K562 (cell line): Measurements from ENCODE around the gene CSNK1D. TPM values are rescaled to one million over a fixed set of nuclear protein-coding genes. Genes with fewer than 3 reads are reported as not detected.

Source experiments
- CXXC5 ChIP-seq: fragments of 250-450 bp; sonication (Bioruptor Pico); IDR thresholded peaks from 2 replicates; pipeline ENCODE4 v1.8.0; 2022; ENCODE audit warnings: inconsistent platforms, mild to moderate bottlenecking, moderate library complexity
- EWSR1 ChIP-seq: fragments of 450-650 bp; IDR thresholded peaks from 2 replicates; pipeline ENCODE4 v1.6.1; 2018; ENCODE audit warnings: borderline replicate concordance, mild to moderate bottlenecking, low read depth, moderate library complexity; ENCODE audit not compliant: partially characterized antibody
- ILK ChIP-seq: fragments of 450-650 bp; IDR thresholded peaks from 2 replicates; pipeline ENCODE4 v1.6.1; 2016; ENCODE audit warnings: missing genetic modification characterization, low read depth, mild to moderate bottlenecking, missing compliant biosample characterization, moderate library complexity, borderline replicate concordance
- MYC ChIP-seq, 2 experiments: fragments of 250-450 bp in 1 of 2; sonication (Bioruptor Pico) in 1 of 2; IDR thresholded peaks; 2 replicates each; pipeline versions ENCODE4 v1.5.1 to v1.6.1; 2012 to 2021; ENCODE audit warnings: low read depth in 2 of 2, borderline replicate concordance in 1 of 2, improper control_type of control experiment in 1 of 2, low read length in 1 of 2, mild to moderate bottlenecking in 1 of 2, moderate library complexity in 1 of 2
- RBM15 ChIP-seq: fragments of 200-400 bp; formaldehyde crosslinking; IDR thresholded peaks from 2 replicates; pipeline ENCODE4 v1.6.1; 2018; ENCODE audit warnings: mild to moderate bottlenecking, low read length, moderate library complexity; ENCODE audit not compliant: insufficient read depth
- ZNF586 ChIP-seq: fragments of 450-650 bp; formaldehyde crosslinking; conservative IDR thresholded peaks from 2 replicates; pipeline ENCODE4 v1.4.0; 2020; ENCODE audit warnings: mild to moderate bottlenecking, moderate library complexity
- polyA plus RNA-seq, 8 experiments: library from polyadenylated mRNA; depleted of rRNA in 4 of 8; stranded (reverse) in 5 of 8; unstranded in 3 of 8; fragments of >200 nt; fragmentation: Nextera tagmentation in 2 of 8; fragmentation: Illumina TruSeq in 1 of 8; extraction: Ambion mirVana in 2 of 8; extraction: Trizol in 1 of 8; gene quantifications; 2 replicates each; pipeline versions ENCODE4 v1.2.1 to v1.2.3, GENCODE V29; 2011 to 2014; ENCODE audit warnings: inconsistent platforms in 1 of 8, missing spikeins in 1 of 8
- total RNA-seq, 7 experiments: library from RNA; depleted of rRNA in 6 of 7; stranded (reverse); fragments of >200 nt in 6 of 7; fragmentation: Illumina TruSeq in 2 of 7; extraction: Trizol in 2 of 7; gene quantifications; 2 replicates each; pipeline versions ENCODE4 v1.2.1 to v1.2.3, GENCODE V29; 2011 to 2021; ENCODE audit warnings: low replicate concordance in 1 of 7
- TF ChIP-seq, protein P1 (sequence below): conservative IDR thresholded peaks from 2 replicates; pipeline ENCODE4 v1.6.1; 2011; ENCODE audit warnings: low read depth, mild to moderate bottlenecking, low read length; ENCODE audit not compliant: control insufficient read depth
- TF ChIP-seq, protein P2 (sequence below): fragments of 200-800 bp; sonication (Bioruptor generic); IDR thresholded peaks from 2 replicates; pipeline ENCODE4 v1.6.1; 2017; ENCODE audit warnings: missing genetic modification characterization, missing compliant biosample characterization
- TF ChIP-seq, protein P3 (sequence below): fragments of 200-600 bp; sonication (generic); IDR thresholded peaks from one replicate; pipeline ENCODE4 v1.6.1; 2012; ENCODE audit warnings: mild to moderate bottlenecking, low read depth, low read length, inconsistent platforms

CSNK1D gene
- total and polyA plus RNA-seq, 9 of the 15 experiments (the other 6 are each of a cell fraction or from before 2014, with no cell fraction given): 6.5 to 133 (median 41.3) TPM

DNA sequence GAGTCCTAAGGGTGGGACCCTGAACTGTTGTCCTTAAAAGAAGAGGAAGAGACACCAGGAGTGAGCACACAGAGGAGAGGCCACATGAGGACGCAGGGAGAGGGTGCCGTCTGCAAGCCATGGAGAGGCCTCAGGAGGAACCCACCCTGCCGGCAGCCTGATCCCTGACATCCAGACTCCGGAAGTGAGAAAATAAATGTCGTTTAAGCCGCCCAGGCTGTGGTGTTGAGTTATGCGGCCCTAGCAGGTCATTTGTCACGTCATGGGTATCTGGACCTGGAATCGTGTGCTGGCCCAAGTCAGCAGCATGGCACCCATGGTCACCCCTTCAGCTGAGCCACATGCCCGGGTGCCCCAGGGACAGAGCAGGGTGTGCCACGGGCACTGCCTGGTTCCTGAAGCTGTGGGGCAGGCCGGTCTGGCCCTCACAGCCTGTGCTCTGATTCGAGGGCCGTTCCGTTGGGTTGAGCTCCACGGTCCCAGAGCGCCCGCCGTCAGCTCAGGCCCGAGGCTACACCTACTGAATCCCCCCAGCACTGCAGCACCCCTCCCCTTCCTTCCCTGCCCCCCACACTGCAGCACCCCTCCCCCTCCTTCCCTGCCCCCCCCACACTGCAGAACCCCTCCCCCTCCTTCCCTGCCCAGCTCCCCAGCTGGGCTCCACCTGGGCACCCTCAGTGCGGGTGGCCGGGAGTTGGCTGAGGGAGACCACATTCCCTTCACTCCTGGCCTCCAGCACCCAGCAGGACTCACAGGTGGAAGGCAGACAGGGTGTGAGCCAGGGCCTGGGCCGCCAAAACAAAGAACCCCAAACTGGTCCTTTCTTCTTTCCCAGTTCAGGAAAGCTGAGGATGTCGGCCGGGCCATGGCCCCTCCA is 58.2 kb downstream of the CSNK1D start (continued):
- TF ChIP-seq EWSR1 (no peak), MYC (IDR thresholded peaks at IDR 0.05; ENCODE audit: low read depth, low read length) (peak; percentile 42; the same call in 1 of the 2 replicates), MYC (CRISPR knock-in tag; IDR thresholded peaks at IDR 0.05; ENCODE audit: borderline replicate concordance, low read depth) (no peak), RBM15 (no peak), ILK (no peak), CXXC5 (CRISPR knock-in tag) (no peak; the same call in 1 of the 2 replicates), ZNF586 (CRISPR knock-in tag) (no peak)
- TF ChIP-seq, protein P1, sequence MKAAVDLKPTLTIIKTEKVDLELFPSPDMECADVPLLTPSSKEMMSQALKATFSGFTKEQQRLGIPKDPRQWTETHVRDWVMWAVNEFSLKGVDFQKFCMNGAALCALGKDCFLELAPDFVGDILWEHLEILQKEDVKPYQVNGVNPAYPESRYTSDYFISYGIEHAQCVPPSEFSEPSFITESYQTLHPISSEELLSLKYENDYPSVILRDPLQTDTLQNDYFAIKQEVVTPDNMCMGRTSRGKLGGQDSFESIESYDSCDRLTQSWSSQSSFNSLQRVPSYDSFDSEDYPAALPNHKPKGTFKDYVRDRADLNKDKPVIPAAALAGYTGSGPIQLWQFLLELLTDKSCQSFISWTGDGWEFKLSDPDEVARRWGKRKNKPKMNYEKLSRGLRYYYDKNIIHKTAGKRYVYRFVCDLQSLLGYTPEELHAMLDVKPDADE: no peak; the same call in 1 of the 2 replicates
- TF ChIP-seq, protein P2, sequence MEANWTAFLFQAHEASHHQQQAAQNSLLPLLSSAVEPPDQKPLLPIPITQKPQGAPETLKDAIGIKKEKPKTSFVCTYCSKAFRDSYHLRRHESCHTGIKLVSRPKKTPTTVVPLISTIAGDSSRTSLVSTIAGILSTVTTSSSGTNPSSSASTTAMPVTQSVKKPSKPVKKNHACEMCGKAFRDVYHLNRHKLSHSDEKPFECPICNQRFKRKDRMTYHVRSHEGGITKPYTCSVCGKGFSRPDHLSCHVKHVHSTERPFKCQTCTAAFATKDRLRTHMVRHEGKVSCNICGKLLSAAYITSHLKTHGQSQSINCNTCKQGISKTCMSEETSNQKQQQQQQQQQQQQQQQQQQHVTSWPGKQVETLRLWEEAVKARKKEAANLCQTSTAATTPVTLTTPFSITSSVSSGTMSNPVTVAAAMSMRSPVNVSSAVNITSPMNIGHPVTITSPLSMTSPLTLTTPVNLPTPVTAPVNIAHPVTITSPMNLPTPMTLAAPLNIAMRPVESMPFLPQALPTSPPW (CRISPR knock-in tag): peak; percentile 63
- TF ChIP-seq, protein P3, sequence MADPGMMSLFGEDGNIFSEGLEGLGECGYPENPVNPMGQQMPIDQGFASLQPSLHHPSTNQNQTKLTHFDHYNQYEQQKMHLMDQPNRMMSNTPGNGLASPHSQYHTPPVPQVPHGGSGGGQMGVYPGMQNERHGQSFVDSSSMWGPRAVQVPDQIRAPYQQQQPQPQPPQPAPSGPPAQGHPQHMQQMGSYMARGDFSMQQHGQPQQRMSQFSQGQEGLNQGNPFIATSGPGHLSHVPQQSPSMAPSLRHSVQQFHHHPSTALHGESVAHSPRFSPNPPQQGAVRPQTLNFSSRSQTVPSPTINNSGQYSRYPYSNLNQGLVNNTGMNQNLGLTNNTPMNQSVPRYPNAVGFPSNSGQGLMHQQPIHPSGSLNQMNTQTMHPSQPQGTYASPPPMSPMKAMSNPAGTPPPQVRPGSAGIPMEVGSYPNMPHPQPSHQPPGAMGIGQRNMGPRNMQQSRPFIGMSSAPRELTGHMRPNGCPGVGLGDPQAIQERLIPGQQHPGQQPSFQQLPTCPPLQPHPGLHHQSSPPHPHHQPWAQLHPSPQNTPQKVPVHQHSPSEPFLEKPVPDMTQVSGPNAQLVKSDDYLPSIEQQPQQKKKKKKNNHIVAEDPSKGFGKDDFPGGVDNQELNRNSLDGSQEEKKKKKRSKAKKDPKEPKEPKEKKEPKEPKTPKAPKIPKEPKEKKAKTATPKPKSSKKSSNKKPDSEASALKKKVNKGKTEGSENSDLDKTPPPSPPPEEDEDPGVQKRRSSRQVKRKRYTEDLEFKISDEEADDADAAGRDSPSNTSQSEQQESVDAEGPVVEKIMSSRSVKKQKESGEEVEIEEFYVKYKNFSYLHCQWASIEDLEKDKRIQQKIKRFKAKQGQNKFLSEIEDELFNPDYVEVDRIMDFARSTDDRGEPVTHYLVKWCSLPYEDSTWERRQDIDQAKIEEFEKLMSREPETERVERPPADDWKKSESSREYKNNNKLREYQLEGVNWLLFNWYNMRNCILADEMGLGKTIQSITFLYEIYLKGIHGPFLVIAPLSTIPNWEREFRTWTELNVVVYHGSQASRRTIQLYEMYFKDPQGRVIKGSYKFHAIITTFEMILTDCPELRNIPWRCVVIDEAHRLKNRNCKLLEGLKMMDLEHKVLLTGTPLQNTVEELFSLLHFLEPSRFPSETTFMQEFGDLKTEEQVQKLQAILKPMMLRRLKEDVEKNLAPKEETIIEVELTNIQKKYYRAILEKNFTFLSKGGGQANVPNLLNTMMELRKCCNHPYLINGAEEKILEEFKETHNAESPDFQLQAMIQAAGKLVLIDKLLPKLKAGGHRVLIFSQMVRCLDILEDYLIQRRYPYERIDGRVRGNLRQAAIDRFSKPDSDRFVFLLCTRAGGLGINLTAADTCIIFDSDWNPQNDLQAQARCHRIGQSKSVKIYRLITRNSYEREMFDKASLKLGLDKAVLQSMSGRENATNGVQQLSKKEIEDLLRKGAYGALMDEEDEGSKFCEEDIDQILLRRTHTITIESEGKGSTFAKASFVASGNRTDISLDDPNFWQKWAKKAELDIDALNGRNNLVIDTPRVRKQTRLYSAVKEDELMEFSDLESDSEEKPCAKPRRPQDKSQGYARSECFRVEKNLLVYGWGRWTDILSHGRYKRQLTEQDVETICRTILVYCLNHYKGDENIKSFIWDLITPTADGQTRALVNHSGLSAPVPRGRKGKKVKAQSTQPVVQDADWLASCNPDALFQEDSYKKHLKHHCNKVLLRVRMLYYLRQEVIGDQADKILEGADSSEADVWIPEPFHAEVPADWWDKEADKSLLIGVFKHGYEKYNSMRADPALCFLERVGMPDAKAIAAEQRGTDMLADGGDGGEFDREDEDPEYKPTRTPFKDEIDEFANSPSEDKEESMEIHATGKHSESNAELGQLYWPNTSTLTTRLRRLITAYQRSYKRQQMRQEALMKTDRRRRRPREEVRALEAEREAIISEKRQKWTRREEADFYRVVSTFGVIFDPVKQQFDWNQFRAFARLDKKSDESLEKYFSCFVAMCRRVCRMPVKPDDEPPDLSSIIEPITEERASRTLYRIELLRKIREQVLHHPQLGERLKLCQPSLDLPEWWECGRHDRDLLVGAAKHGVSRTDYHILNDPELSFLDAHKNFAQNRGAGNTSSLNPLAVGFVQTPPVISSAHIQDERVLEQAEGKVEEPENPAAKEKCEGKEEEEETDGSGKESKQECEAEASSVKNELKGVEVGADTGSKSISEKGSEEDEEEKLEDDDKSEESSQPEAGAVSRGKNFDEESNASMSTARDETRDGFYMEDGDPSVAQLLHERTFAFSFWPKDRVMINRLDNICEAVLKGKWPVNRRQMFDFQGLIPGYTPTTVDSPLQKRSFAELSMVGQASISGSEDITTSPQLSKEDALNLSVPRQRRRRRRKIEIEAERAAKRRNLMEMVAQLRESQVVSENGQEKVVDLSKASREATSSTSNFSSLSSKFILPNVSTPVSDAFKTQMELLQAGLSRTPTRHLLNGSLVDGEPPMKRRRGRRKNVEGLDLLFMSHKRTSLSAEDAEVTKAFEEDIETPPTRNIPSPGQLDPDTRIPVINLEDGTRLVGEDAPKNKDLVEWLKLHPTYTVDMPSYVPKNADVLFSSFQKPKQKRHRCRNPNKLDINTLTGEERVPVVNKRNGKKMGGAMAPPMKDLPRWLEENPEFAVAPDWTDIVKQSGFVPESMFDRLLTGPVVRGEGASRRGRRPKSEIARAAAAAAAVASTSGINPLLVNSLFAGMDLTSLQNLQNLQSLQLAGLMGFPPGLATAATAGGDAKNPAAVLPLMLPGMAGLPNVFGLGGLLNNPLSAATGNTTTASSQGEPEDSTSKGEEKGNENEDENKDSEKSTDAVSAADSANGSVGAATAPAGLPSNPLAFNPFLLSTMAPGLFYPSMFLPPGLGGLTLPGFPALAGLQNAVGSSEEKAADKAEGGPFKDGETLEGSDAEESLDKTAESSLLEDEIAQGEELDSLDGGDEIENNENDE: no peak
